ENCODE data around the gene HNRNPM.

- TF ChIP-seq POLR2A (IDR thresholded peaks at IDR 0.05; ENCODE audit: low read length) (no peak), GATA1 (IDR thresholded peaks at IDR 0.05; ENCODE audit: low read depth, low read length) (no peak)
Observed at GRCh38 chr19:8490395-8490760, 45.6 kb downstream of the HNRNPM start.

Data from erythroblast (primary cell).